Astrocyte (in vitro differentiated cells and primary cell): ENCODE measurements around the gene CDK14. TPM values are rescaled to one million over a fixed set of nuclear protein-coding genes. Genes with fewer than 3 reads are reported as not detected.

Source experiments
- DNase-seq: peaks from one replicate; pipeline ENCODE4 v3.0.0-alpha.2; 2010; ENCODE audit warnings: low read depth
- FAIRE-seq: peaks from 2 replicates; lab custom pipeline; 2011; peaks lifted over from hg19 to GRCh38; lab: Jason Lieb, UNC
- H2AFZ ChIP-seq: 2 replicates; pipeline ENCODE4 v1.6.0; 2012; ENCODE audit warnings: low read depth, low read length, inconsistent platforms
- H3K27ac ChIP-seq: 2 replicates; pipeline ENCODE4 v1.5.1; 2011; ENCODE audit warnings: low read depth, low read length, inconsistent platforms
- H3K27me3 ChIP-seq: 2 replicates; pipeline ENCODE4 v1.6.0; 2011; ENCODE audit warnings: low read length, inconsistent platforms; ENCODE audit not compliant: insufficient read depth
- H3K36me3 ChIP-seq: 2 replicates; pipeline ENCODE4 v1.5.1; 2011; ENCODE audit warnings: low read length, inconsistent platforms; ENCODE audit not compliant: insufficient read depth
- H3K4me1 ChIP-seq: 2 replicates; pipeline ENCODE4 v1.5.1; 2011; ENCODE audit warnings: low read length, inconsistent platforms; ENCODE audit not compliant: insufficient read depth
- H3K4me2 ChIP-seq: 2 replicates; pipeline ENCODE4 v1.6.0; 2012; ENCODE audit warnings: low read length, inconsistent platforms
- H3K4me3 ChIP-seq: 2 replicates; pipeline ENCODE4 v1.5.1; 2011; ENCODE audit warnings: low read depth, mild to moderate bottlenecking, low read length, inconsistent platforms; ENCODE audit not compliant: insufficient read depth
- H3K79me2 ChIP-seq: 2 replicates; pipeline ENCODE4 v1.6.0; 2012; ENCODE audit warnings: mild to moderate bottlenecking, low read length, inconsistent platforms; ENCODE audit not compliant: insufficient read depth
- H3K9ac ChIP-seq: 2 replicates; pipeline ENCODE4 v1.6.0; 2012; ENCODE audit warnings: mild to moderate bottlenecking, low read length, inconsistent platforms
- H3K9me3 ChIP-seq: 2 replicates; pipeline ENCODE4 v1.5.1; 2012; ENCODE audit warnings: low read depth, mild to moderate bottlenecking, low read length, inconsistent platforms; ENCODE audit not compliant: insufficient read depth
- H4K20me1 ChIP-seq: 2 replicates; pipeline ENCODE4 v1.6.0; 2012; ENCODE audit warnings: low read length, inconsistent platforms; ENCODE audit not compliant: insufficient read depth
- H3K27ac Mint-ChIP-seq: one replicate; pipeline ENCODE4 v1.8.0; 2021; ENCODE audit warnings: mild to moderate bottlenecking, mixed read lengths; ENCODE audit not compliant: unreplicated experiment
- H3K27me3 Mint-ChIP-seq: one replicate; pipeline ENCODE4 v1.8.0; 2021; ENCODE audit warnings: low read depth, mixed read lengths; ENCODE audit not compliant: unreplicated experiment
- H3K36me3 Mint-ChIP-seq: one replicate; pipeline ENCODE4 v1.8.0; 2021; ENCODE audit warnings: low read depth, mixed read lengths; ENCODE audit not compliant: unreplicated experiment
- H3K4me1 Mint-ChIP-seq: one replicate; pipeline ENCODE4 v1.8.0; 2021; ENCODE audit warnings: low read depth, mixed read lengths; ENCODE audit not compliant: unreplicated experiment
- H3K4me3 Mint-ChIP-seq: one replicate; pipeline ENCODE4 v1.8.0; 2021; ENCODE audit warnings: mild to moderate bottlenecking, moderate library complexity, mixed read lengths; ENCODE audit not compliant: unreplicated experiment
- H3K9me3 Mint-ChIP-seq: one replicate; pipeline ENCODE4 v1.8.0; 2021; ENCODE audit warnings: mild to moderate bottlenecking, mixed read lengths; ENCODE audit not compliant: unreplicated experiment
- CTCF ChIP-seq: IDR thresholded peaks from 2 replicates; pipeline ENCODE4 v1.5.1; 2011; ENCODE audit warnings: low read depth, mild to moderate bottlenecking, inconsistent platforms, low read length, moderate library complexity; ENCODE audit not compliant: insufficient read depth
- EZH2 ChIP-seq: IDR thresholded peaks from 2 replicates; pipeline ENCODE4 v1.6.1; 2012; ENCODE audit warnings: mild to moderate bottlenecking, low read length, inconsistent platforms; ENCODE audit not compliant: insufficient read depth
- total RNA-seq: library from RNA; stranded (reverse); gene quantifications from 2 replicates; pipeline ENCODE4 v1.2.1, GENCODE V29; 2021

CDK14 gene
- total RNA-seq, 1 donor from 2014 or later, result 30.2 TPM

GRCh38 chr7:90999989-91000979, 404.2 kb downstream of the CDK14 start:
- H3K9me3 ChIP-seq, result no peaks in the 10 kb centered on the region
- H3K9ac ChIP-seq, result no peak overlapping the region
- no peaks in the 10 kb centered on the region for H4K20me1 ChIP-seq
- FAIRE-seq, result peak; percentile 9
- Mint-ChIP-seq H3K36me3 (no peaks in the 10 kb centered on the region), H3K27me3 (no peaks in the 10 kb centered on the region), H3K4me1 (peaks cover 10% of the 10 kb centered on the region), H3K9me3 (no peaks in the 10 kb centered on the region), H3K4me3 (no peak overlapping the region), H3K27ac (no peak overlapping the region)
- H3K36me3 ChIP-seq, result no peaks in the 10 kb centered on the region
- peak; percentile 30 for DNase-seq
- no peaks in the 10 kb centered on the region for H3K4me1 ChIP-seq
- H3K27me3 ChIP-seq, result no peaks in the 10 kb centered on the region
- H2AFZ ChIP-seq, result no peak overlapping the region
- peak overlapping the region; percentile 19 for H3K4me2 ChIP-seq
- TF ChIP-seq EZH2, result no peak
- TF ChIP-seq CTCF, result no peak
- no peak overlapping the region for H3K4me3 ChIP-seq
- H3K79me2 ChIP-seq, result no peaks in the 10 kb centered on the region
- no peak overlapping the region for H3K27ac ChIP-seq

- H3K36me3 Mint-ChIP-seq, result no peaks in the 10 kb centered on the region
- no peak for FAIRE-seq
- H3K4me3 Mint-ChIP-seq, result no peak overlapping the region
Observed at GRCh38 chr7:91005024-91005423, 408.9 kb downstream of the CDK14 start.

More at GRCh38 chr7:91005024-91005423, 408.9 kb downstream of the CDK14 start:
- Histone ChIP-seq H3K79me2 (no peaks in the 10 kb centered on the region), H3K36me3 (no peaks in the 10 kb centered on the region), H2AFZ (no peak overlapping the region), H3K4me2 (no peak overlapping the region), H3K4me1 (no peaks in the 10 kb centered on the region), H3K4me3 (no peak overlapping the region), H4K20me1 (no peaks in the 10 kb centered on the region), H3K27me3 (no peaks in the 10 kb centered on the region), H3K9me3 (no peaks in the 10 kb centered on the region), H3K9ac (no peak overlapping the region), H3K27ac (no peak overlapping the region)
- TF ChIP-seq CTCF (no peak), EZH2 (no peak)
- Mint-ChIP-seq H3K27me3 (no peaks in the 10 kb centered on the region), H3K9me3 (no peaks in the 10 kb centered on the region), H3K27ac (no peak overlapping the region), H3K4me1 (peaks cover 9% of the 10 kb centered on the region)
- DNase-seq, result no peak
